ENCODE measurements around the gene TIGAR. TPM values are rescaled to one million over a fixed set of nuclear protein-coding genes. Genes with fewer than 3 reads are reported as not detected.

The TIGAR gene
- total RNA-seq, 2 donors from 2014 or later: 1.9 to 6.6 TPM

DNA sequence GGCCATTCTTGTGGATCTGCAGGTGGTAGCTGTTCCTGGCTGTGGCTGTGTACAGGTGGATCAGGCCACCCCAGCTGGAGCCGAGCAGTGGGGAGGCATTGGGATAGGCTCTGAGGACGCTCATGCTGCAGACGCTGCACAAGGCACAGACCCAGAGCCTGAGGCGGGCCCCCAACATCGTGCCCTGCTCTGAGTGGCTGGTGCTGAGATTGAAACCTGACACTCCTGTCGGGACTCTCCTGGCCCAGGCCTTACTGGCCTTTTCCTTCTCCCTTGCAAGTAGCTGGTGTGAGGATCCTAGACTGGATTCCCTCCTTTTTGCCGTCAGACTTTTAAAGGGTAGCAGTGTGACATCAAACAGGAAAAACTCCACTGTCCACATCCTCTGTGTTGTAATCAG lies 58.4 kb downstream of the TIGAR start, which contains the start of gene FGF23:
TSS of gene FGF23 (minus strand) at position 308 of the 400 bp plus-strand sequence. CDS start at position 178, 130 bp downstream.
- H3K9me3 ChIP-seq: no peaks in the 10 kb centered on the region
- no peak within 1 kb of the TSS for H3K4me3 ChIP-seq
- H3K4me1 ChIP-seq (replicated peaks): no peaks in the 10 kb centered on the region
- no peak within 1 kb of the TSS for H3K27ac ChIP-seq
- H3K27me3 ChIP-seq (replicated peaks; ENCODE audit: insufficient read depth): peaks cover 3% of the 10 kb centered on the region
- intact Hi-C loops (cut with DNase I): no loop called here
- WGBS: 11% methylated on average over 4 of the region's 7 CpGs
- no peaks in the 10 kb centered on the region for H3K36me3 ChIP-seq
- DNase-seq (ENCODE audit: low spot score): no peak
- no peak for TF ChIP-seq POLR2A (IDR thresholded peaks at IDR 0.05)
- no peak for TF ChIP-seq POLR2AphosphoS5 (IDR thresholded peaks at IDR 0.05)
- TF ChIP-seq, protein P1, sequence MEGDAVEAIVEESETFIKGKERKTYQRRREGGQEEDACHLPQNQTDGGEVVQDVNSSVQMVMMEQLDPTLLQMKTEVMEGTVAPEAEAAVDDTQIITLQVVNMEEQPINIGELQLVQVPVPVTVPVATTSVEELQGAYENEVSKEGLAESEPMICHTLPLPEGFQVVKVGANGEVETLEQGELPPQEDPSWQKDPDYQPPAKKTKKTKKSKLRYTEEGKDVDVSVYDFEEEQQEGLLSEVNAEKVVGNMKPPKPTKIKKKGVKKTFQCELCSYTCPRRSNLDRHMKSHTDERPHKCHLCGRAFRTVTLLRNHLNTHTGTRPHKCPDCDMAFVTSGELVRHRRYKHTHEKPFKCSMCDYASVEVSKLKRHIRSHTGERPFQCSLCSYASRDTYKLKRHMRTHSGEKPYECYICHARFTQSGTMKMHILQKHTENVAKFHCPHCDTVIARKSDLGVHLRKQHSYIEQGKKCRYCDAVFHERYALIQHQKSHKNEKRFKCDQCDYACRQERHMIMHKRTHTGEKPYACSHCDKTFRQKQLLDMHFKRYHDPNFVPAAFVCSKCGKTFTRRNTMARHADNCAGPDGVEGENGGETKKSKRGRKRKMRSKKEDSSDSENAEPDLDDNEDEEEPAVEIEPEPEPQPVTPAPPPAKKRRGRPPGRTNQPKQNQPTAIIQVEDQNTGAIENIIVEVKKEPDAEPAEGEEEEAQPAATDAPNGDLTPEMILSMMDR (IDR thresholded peaks at IDR 0.05): no peak

DNA sequence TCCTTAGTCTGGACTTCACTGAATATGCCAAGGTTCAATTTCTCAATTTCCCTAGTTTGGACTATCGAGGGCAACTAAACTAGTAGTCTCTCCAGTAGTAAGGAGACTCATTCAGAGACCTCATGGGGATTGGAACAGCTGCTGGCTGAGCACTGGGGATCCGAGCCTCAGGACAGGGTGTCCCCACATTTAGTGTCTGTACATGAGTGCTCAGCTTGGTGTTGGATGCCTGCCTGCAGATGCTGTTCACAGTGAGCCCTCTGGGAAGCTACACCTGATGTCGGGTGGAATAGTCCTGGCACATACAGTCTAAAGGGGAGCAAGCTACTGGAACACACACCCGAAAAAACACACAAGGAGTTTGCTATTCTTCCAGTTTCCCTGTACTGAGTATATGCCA lies 59.3 kb downstream of the TIGAR start:
- Histone ChIP-seq H3K4me1 (replicated peaks) (no peaks in the 10 kb centered on the region), H3K27me3 (replicated peaks; ENCODE audit: insufficient read depth) (peaks cover 3% of the 10 kb centered on the region), H3K36me3 (no peaks in the 10 kb centered on the region), H3K9me3 (no peaks in the 10 kb centered on the region), H3K4me3 (no peak overlapping the region), H3K27ac (no peak overlapping the region)
- 81% methylated on average over 4 of the region's 4 CpGs for WGBS
- DNase-seq (ENCODE audit: low spot score): no peak
- TF ChIP-seq, protein P1 (IDR thresholded peaks at IDR 0.05): no peak
- TF ChIP-seq POLR2A (IDR thresholded peaks at IDR 0.05) (no peak), POLR2AphosphoS5 (IDR thresholded peaks at IDR 0.05) (no peak)
- intact Hi-C loops (cut with DNase I): no loop called here

DNA sequence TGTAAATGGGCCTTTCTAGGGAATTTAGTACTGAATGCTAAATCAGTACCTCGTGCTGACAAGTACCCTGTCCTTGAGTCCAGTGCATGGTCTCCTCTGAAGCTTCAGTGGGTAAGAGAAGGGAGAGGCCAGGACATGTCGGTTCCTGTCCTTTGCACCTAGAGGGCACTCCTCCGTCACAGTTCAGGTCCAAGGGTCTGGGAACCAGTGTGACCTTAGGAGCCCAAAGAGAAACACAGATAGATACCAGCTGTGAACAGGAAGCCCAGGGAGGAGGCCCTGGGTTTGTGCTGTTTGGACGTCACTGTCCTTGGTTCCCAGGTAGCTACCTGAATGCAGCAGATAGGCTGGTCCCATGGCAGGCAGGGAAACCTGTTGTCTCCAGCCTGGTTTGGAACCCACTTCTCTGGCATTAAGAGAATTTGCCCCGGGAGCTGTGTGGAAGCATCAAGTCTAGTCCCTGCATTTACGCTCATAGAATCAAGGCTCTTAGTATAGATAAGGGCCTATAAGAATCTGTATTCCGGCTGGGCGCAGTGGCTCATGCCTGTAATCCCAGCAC lies 62.4 kb downstream of the TIGAR start:
- Histone ChIP-seq H3K36me3 (no peaks in the 10 kb centered on the region), H3K4me3 (no peak overlapping the region), H3K9me3 (no peaks in the 10 kb centered on the region), H3K27me3 (replicated peaks; ENCODE audit: insufficient read depth) (peaks cover 3% of the 10 kb centered on the region), H3K4me1 (replicated peaks) (no peaks in the 10 kb centered on the region), H3K27ac (no peak overlapping the region)
- intact Hi-C loops (cut with DNase I): no loop called here
- TF ChIP-seq POLR2AphosphoS5 (IDR thresholded peaks at IDR 0.05) (no peak), POLR2A (IDR thresholded peaks at IDR 0.05) (no peak)
- TF ChIP-seq, protein P1 (IDR thresholded peaks at IDR 0.05): no peak
- no peak for DNase-seq (ENCODE audit: low spot score)
- WGBS: 72% methylated on average over 8 of the region's 8 CpGs

DNA sequence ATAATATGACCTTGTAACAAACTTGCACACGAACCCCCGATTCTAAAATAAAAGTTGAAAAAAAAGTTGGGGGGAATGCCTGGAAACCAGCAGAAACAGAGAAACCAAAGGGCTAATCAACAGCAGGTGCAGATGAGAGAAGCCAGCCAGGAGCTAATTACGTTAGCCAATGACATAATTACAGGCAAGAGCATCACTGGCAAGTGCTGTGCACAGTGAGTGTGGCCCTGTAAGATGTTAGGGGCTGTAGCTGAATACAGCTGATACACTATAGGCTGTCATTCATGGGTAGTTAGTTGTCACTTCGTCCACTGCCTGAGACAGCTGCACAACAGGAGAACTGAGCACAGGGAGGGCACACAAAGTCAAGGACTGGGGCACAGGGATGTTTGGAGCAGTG lies 65.8 kb downstream of the TIGAR start:
- Histone ChIP-seq H3K9me3 (no peaks in the 10 kb centered on the region), H3K27ac (no peak overlapping the region), H3K4me3 (no peak overlapping the region), H3K4me1 (replicated peaks) (no peaks in the 10 kb centered on the region), H3K27me3 (replicated peaks; ENCODE audit: insufficient read depth) (peaks cover 3% of the 10 kb centered on the region), H3K36me3 (no peaks in the 10 kb centered on the region)
- no peak for TF ChIP-seq POLR2AphosphoS5 (IDR thresholded peaks at IDR 0.05)
- TF ChIP-seq, protein P1 (IDR thresholded peaks at IDR 0.05): no peak
- no peak for TF ChIP-seq POLR2A (IDR thresholded peaks at IDR 0.05)
- intact Hi-C loops (cut with DNase I): no loop called here
- DNase-seq (ENCODE audit: low spot score): no peak
- 73% methylated on average over 4 of the region's 4 CpGs for WGBS

DNA sequence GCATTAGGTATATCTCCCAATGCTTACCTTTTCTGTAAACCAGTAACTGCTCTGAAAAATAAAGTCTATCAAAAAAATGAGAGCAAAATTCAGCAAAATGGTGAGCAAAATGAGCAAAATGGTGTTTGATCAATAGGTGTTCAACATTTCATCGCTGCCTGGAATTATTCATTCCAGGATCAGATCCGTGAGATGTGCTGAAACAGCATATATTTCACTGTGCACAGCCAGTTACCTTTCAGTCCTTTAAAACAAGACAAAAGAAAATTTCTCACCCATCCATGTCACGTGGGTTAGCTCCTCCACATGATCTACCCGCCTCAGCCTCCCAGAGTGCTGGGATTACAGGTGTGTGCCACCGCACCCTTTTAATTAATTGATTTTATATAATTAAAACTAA lies 66.6 kb downstream of the TIGAR start:
- TF ChIP-seq, protein P1 (IDR thresholded peaks at IDR 0.05): no peak
- TF ChIP-seq POLR2AphosphoS5 (IDR thresholded peaks at IDR 0.05) (no peak), POLR2A (IDR thresholded peaks at IDR 0.05) (no peak)
- Histone ChIP-seq H3K4me3 (no peak overlapping the region), H3K27ac (no peak overlapping the region), H3K36me3 (no peaks in the 10 kb centered on the region), H3K27me3 (replicated peaks; ENCODE audit: insufficient read depth) (peaks cover 3% of the 10 kb centered on the region), H3K9me3 (no peaks in the 10 kb centered on the region), H3K4me1 (replicated peaks) (no peaks in the 10 kb centered on the region)
- WGBS: 90% methylated on average over 5 of the region's 5 CpGs
- no peak for DNase-seq (ENCODE audit: low spot score)
- intact Hi-C loops (cut with DNase I): no loop called here
